Endometrial microvascular endothelial cells (primary cell): Measurements from ENCODE around the gene GRAMD4. TPM values are rescaled to one million over a fixed set of nuclear protein-coding genes. Genes with fewer than 3 reads are reported as not detected.

Source experiments
- in situ Hi-C: cut with HindIII; loops from 2 replicates; pipeline ENCODE4 v1.10.0; 2017; ENCODE audit warnings: low sequenced_read_pairs, low pct_unique_long_range_greater_than_20kb; ENCODE audit errors: inconsistent ontology term
- total RNA-seq: library from RNA; depleted of rRNA; stranded (reverse); fragments of >200 nt; gene quantifications from one replicate; pipeline ENCODE4 v1.2.3, GENCODE V29; 2015; ENCODE audit errors: inconsistent ontology term

Gene GRAMD4
- total RNA-seq, 1 donor from 2014 or later, result 10.7 TPM

DNA sequence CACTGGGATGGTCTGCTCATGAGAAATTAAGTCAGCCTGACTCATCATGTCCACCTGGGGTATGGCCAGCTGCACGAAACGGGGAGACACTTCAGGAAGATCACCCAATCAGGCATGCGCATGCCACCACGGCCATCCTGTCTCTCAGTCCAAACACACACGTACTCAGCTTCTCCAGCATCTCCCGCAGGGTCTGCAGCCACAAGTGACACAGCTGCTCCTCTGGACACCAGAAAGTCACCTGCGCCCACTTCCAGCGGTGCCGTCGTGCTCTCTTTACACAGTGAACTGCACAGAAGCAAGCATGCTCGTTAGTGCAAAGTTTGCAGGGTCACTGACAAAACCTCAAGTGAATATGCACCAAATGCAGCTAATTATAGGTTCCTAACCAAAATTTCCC lies 99.7 kb downstream of the GRAMD4 start:
- in situ Hi-C loops, result no loop called here

DNA sequence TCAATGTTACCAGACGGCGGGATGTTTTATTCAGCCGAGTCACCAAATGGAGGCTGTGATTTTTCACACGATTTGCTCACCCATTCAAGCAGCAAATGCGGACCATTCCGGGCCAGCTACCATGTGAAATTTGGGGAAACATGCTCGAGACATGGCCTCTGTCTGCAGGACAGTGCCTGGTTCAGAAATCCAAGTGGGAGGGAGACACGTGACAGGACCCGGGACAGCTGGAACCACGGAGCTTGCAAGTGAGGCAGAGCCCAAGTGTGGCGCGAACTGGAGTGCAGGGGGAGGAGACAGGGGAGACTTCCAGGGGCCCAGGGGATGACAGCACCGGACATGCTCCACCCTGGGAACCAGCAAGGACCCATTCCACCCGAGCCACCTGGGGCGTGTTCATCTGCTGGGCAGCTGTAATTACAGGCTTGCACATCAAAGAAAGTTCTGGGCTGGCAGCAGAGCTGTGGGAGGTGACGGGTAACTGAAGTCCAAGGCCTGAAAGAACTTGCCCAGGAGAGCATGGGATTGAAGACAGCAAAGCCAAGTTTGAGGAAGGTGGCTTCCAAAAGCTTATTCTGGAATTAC lies 101.4 kb downstream of the GRAMD4 start:
- in situ Hi-C loops, result no loop called here

- in situ Hi-C loops, result no loop called here
These were observed 103.7 kb downstream of the GRAMD4 start for GRCh38 chr22:46723882-46724281.

- in situ Hi-C loops, result no loop called here
These were observed 104.9 kb downstream of the GRAMD4 start for GRCh38 chr22:46725096-46725495.

DNA sequence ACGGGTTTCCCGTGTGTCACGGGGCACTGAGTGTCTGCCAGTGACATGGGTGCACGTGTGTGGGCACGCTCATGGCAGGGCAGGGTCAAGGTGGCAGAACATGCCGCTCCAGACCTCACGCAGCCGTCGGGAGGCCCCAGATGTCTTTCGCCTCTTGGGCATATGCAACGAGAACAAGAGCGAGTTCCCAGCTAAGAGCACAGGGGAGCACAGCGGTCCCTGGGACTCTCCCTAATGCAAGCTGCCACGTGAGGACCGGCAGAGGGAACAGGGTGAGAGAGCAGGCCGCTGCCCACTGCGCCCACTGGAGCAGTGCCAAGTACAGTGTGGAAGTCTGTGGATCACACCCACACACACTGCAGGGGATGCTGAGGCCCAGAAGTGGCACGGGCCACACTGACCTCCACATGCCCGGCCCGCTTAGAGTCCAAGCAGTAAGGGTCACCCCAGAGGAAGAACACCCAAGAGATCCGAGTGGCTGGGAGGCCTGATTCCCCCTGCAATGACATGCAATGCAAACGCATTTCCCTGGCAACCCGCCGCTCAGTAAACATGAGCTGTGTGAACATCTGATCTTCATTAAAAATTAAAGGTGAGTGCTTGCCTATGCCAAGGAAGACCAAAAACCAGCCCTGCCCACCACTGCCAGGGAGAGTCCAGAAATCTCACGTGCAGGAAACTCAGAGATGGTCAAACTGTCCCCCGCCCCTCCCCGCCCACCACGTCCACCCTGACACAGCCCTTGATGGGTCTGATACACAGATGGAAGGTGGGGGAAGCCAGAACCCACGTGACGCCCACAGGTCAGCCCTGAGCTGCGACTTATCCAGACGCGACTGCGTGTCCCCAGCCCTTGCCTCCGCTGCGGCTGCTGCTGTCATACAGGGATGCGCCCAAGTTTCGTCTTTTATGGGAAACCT lies 106.1 kb downstream of the GRAMD4 start:
- in situ Hi-C loops, result no loop called here

- in situ Hi-C loops, result no loop called here
These were observed 106.8 kb downstream of the GRAMD4 start for GRCh38 chr22:46726986-46727317.

DNA sequence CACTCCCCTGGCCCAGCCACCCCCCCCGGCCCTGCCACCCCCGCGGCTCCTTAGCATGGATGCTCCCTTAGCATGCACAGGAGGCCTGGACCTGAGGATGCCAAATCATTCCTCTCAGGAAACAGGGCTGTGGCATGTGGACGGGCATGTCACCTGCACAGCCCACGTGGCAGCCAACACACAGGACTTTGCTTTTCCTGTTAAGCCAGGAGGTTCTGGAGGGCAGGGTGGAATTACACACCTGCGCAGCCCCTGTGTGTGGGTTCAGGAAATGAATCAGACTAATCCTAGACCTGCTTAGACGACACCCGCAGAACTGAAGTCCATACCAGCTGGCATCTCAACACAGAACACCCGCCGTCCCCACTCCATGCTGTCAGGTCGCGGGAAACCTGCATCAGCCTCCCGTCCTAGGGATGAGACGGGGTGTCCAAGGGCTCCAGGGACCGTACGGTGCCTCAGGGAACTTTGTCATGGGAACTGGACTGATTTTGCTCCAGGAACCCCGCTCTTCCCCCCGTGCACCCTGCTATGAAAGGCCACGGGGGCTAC lies 107.7 kb downstream of the GRAMD4 start:
- in situ Hi-C loops, result no loop called here

DNA sequence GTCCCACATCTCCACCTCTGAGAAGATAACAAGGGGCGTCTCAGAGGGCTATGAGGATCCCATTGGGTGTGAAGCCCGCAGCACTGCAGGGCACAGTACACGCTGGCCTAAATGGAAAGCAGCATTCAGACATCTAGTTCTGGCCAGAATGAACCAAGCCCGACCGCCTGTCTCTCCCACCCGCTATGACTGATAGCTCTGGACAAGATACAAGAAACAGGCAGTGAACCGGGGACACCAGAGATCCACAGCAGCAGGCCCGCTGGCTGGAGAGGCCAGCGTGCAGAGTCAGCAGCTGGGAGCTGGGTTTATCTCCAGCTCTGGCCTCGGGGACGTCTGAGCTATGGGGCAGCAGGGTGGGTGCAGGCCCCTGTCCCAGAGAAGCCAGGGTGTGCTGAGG lies 108.3 kb downstream of the GRAMD4 start:
- in situ Hi-C loops, result no loop called here

Other genes starting within 250 kb of the GRAMD4 start
- 0.19 TPM for gene CELSR1, start 82.8 kb upstream of the GRAMD4 start, total RNA-seq
- 52.6 TPM for gene CERK, start 117.9 kb downstream of the GRAMD4 start, total RNA-seq
- 20.0 TPM for gene TBC1D22A, start 142.3 kb downstream of the GRAMD4 start, total RNA-seq